Measurements from ENCODE around the gene ROGDI. TPM values are rescaled to one million over a fixed set of nuclear protein-coding genes. Genes with fewer than 3 reads are reported as not detected.
A peak's percentile ranks its signal among the peaks of the same experiment; 100 is the strongest.

ROGDI gene
- total and polyA plus RNA-seq, 9 of the 15 experiments (the other 6 are each of a cell fraction or from before 2014, with no cell fraction given): 0.97 to 37.3 (median 16.5) TPM

DNA sequence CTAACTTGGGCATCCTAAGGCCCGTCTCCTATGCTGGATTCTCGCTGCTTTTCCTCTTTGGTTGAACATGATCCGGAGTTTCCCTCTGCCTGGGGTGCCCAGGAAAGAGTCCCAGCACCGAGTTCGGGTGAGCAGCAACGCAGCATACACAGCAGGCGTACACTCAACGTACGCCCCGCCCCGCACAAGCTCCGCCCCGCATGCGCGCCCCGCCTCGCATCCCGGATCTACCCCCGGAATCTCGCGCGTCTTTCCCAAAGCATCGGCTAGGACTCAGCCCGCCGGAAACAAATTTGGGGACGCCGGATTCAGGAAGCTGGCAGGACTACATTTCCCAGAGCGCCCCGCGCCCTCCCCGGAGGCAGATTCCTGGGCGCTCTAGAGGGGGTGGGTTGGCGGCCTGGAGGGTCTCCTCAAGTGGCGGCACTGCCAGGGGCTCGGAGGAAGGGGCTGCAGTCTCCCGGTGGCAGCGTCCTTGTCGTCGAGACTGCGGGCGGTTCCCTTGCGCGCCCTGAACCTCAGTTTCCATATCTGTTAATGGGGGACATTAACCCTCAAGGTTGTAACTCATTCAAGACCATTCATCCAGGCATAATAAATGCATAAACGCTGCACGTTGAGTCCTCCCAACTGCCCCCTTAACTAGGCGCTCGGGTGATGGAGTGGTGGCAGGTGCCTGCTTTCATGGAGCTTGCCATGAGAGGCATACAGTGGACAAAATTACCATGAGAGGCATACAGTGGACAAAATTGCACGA, 33.7 kb downstream of the ROGDI start:
- Histone ChIP-seq H3K9me1 (ENCODE audit: control insufficient read depth, insufficient read depth, low read length) (no peaks in the 10 kb centered on the region), H3K4me1 (replicated peaks in 1 of 2; ENCODE audit: control insufficient read depth in 2 of 2, insufficient read depth in 2 of 2, low read length in 2 of 2) (peaks cover 21 to 39% of the 10 kb centered on the region in 2 experiments), H4K20me1 (replicated peaks; ENCODE audit: control insufficient read depth, insufficient read depth, low read length) (no peaks in the 10 kb centered on the region), H3K4me3 (peak overlapping the region; percentile 40), H3K9ac (ENCODE audit: insufficient read depth in 1 of 2, low read depth in 2 of 2, low read length in 2 of 2) (peak overlapping the region; percentile 62 to 90), H3K27ac (ENCODE audit: extremely low read depth, low read depth, low read length) (peak overlapping the region; percentile 64), H3K9me3 (replicated peaks; ENCODE audit: control insufficient read depth, insufficient read depth, low read depth, low read length) (no peaks in the 10 kb centered on the region), H3K27me3 (ENCODE audit: control insufficient read depth in 2 of 2, insufficient read depth in 2 of 2, low read length in 2 of 2) (no peaks in the 10 kb centered on the region), H3K36me3 (ENCODE audit: control insufficient read depth, insufficient read depth, low read length) (peaks cover 16% of the 10 kb centered on the region; the same call in 2 of the 3 replicates), H3K4me2 (ENCODE audit: insufficient read depth, low read length) (peak overlapping the region; percentile 82), H3K79me2 (ENCODE audit: control insufficient read depth, insufficient read depth, low read length) (peaks cover 21% of the 10 kb centered on the region), H2AFZ (ENCODE audit: low read depth, low read length) (peak overlapping the region; percentile 91)
- DNase-seq (ENCODE audit: extremely low read depth in 1 of 4, low spot score in 3 of 4) (peak; percentile 93 to 98 (median 94)), FAIRE-seq (peak; percentile 98), ATAC-seq (peak; percentile 93)
- WGBS (ENCODE audit: insufficient coverage, low coverage, missing lambda C conversion rate): 2% methylated on average over 39 of the region's 48 CpGs
- no TSS peak for BruUV-seq (replicated peaks)
- intact Hi-C loops (cut with micrococcal nuclease): loop anchor here (2.0 kb wide), 1 partner anchor 36 kb away; no protein-coding TSS in a partner anchor
- ChIA-PET CTCF (ENCODE audit: low intra/inter-chr PET ratio) (no interaction called here), POLR2A (interaction anchor here (0.6 to 2.3 kb wide), 8 partner anchors 9 to 298 kb away, joined by 3 to 9 read pairs (median 4); partner anchors contain the start of genes ANKS3 and DNAAF8)
- in situ Hi-C loops (cut with MboI): no loop called here
- no peak for TF ChIP-seq HDAC6 (IDR thresholded peaks at IDR 0.05; ENCODE audit: low read depth, low read length)
- peak; percentile 21; the same call in 1 of the 2 replicates for TF ChIP-seq DMBX1 (CRISPR knock-in tag; IDR thresholded peaks at IDR 0.05; ENCODE audit: borderline replicate concordance)
- TF ChIP-seq SMARCE1 (IDR thresholded peaks at IDR 0.05): no peak
- TF ChIP-seq RREB1 (CRISPR knock-in tag; IDR thresholded peaks at IDR 0.05): no peak; the same call in 1 of the 2 replicates
- TF ChIP-seq NR3C1 (CRISPR knock-in tag; IDR thresholded peaks at IDR 0.05): no peak
- TF ChIP-seq HNRNPLL (IDR thresholded peaks at IDR 0.05; ENCODE audit: low read depth, low read length, poor library complexity, severe bottlenecking): peak; percentile 92
- no peak for TF ChIP-seq SRSF9 (IDR thresholded peaks at IDR 0.05; ENCODE audit: borderline replicate concordance, low read depth, low read length)
- TF ChIP-seq RHOXF2B (CRISPR knock-in tag; conservative IDR thresholded peaks at IDR 0.05): no peak
- TF ChIP-seq ZBTB8A (IDR thresholded peaks at IDR 0.05; ENCODE audit: partially characterized antibody): no peak
- TF ChIP-seq CREBBP (IDR thresholded peaks at IDR 0.05; ENCODE audit: low read depth, low read length): no peak
- no peak for TF ChIP-seq CHD1 (IDR thresholded peaks at IDR 0.05; ENCODE audit: low read length)
- TF ChIP-seq KDM5B (IDR thresholded peaks at IDR 0.05; ENCODE audit: insufficient replicate concordance, low read depth, low read length): peak; percentile 81
- peak in 2 of 3 experiments; percentile 45 to 47 for TF ChIP-seq YY1 (IDR thresholded peaks at IDR 0.05; ENCODE audit: borderline replicate concordance in 1 of 3, control insufficient read depth in 1 of 3, extremely low read depth in 1 of 3, insufficient read depth in 3 of 3, insufficient read length in 1 of 3, insufficient replicate concordance in 2 of 3, low read depth in 1 of 3, low read length in 2 of 3)

All from K562 (cell line).